Vagina (tissue), 2 donors: ENCODE results near the gene HCN3.
"Not testable (repeated sequence)": the region's sequence is repeated elsewhere in the genome, so short reads cannot be mapped to it uniquely, and the experiment has no call there.

Source experiments
- CTCF ChIP-seq, 3 experiments: fragments of 450-650 bp in 2 of 3; fragments of 200-600 bp in 1 of 3; sonication (generic) in 1 of 3; IDR thresholded peaks; one replicate each; pipeline ENCODE4 v1.5.1; 2017 to 2019; ENCODE audit warnings: antibody characterized with exemption in 3 of 3, mild to moderate bottlenecking in 2 of 3, moderate library complexity in 2 of 3
- POLR2A ChIP-seq, 2 donors: fragments of 450-650 bp; IDR thresholded peaks; one replicate each; pipeline ENCODE4 v1.6.1; 2017; ENCODE audit warnings: antibody characterized with exemption in 2 of 2, mild to moderate bottlenecking in 2 of 2, moderate library complexity in 2 of 2

- not testable (repeated sequence) for TF ChIP-seq CTCF, POLR2A (IDR thresholded peaks at IDR 0.05)
Observed at GRCh38 chr1:155246796-155247195, 30.5 kb upstream of the HCN3 start.
